CD4-positive, alpha-beta memory T cell (primary cell): Measurements from ENCODE around the gene SLC2A9. TPM values are rescaled to one million over a fixed set of nuclear protein-coding genes. Genes with fewer than 3 reads are reported as not detected.

ENCODE experiments used
- CTCF ChIA-PET: fragments of 350-600 bp; sonication (Branson Sonifier 250); formaldehyde crosslinking; loops from one replicate; lab custom pipeline; 2021; ENCODE audit warnings: inconsistent platforms; ENCODE audit not compliant: partially characterized antibody; lab: Charles Lee
- POLR2A ChIA-PET: fragments of 350-600 bp; sonication (Branson Sonifier 250); formaldehyde crosslinking; loops from one replicate; lab custom pipeline; 2021; ENCODE audit not compliant: partially characterized antibody; lab: Charles Lee
- DNase-seq, 5 donors: peaks; one replicate each; pipeline versions ENCODE4 v3.0.0 to v3.0.0-alpha.2; 2020 to 2022; ENCODE audit warnings: mixed read lengths in 1 of 5
- H3K27ac ChIP-seq: one replicate; pipeline ENCODE4 v1.7.0; 2013; ENCODE audit warnings: low read depth, low read length
- H3K27me3 ChIP-seq: 2 replicates; pipeline ENCODE4 v1.7.0; 2013; ENCODE audit warnings: mild to moderate bottlenecking, low read length, moderate library complexity; ENCODE audit not compliant: insufficient read depth
- H3K36me3 ChIP-seq: 2 replicates; pipeline ENCODE4 v1.7.0; 2013; ENCODE audit warnings: mild to moderate bottlenecking, low read length, moderate library complexity; ENCODE audit not compliant: insufficient read depth
- H3K4me1 ChIP-seq: 2 replicates; pipeline ENCODE4 v1.7.0; 2013; ENCODE audit warnings: mild to moderate bottlenecking, low read length, moderate library complexity; ENCODE audit not compliant: insufficient read depth
- H3K4me3 ChIP-seq, 2 donors: one replicate each; pipeline ENCODE4 v1.7.0; 2013; ENCODE audit warnings: low read length in 2 of 2, mild to moderate bottlenecking in 1 of 2
- H3K9me3 ChIP-seq, 2 donors: one replicate each; pipeline ENCODE4 v1.7.0; 2013; ENCODE audit warnings: low read length in 2 of 2, control low read depth in 1 of 2; ENCODE audit not compliant: control insufficient read depth in 1 of 2
- H3K27ac Mint-ChIP-seq, 7 donors: one replicate each; pipeline ENCODE4 v1.8.0; 2020 to 2021; ENCODE audit warnings: mixed read lengths in 7 of 7, mild to moderate bottlenecking in 6 of 7, inconsistent platforms in 3 of 7, moderate library complexity in 3 of 7
- H3K27me3 Mint-ChIP-seq, 2 donors: one replicate each; pipeline ENCODE4 v1.8.0; 2020 to 2021; ENCODE audit warnings: mixed read lengths in 2 of 2
- H3K36me3 Mint-ChIP-seq, 2 donors: one replicate each; pipeline ENCODE4 v1.8.0; 2020 to 2021; ENCODE audit warnings: mixed read lengths in 2 of 2, inconsistent platforms in 1 of 2, mild to moderate bottlenecking in 1 of 2
- H3K4me1 Mint-ChIP-seq, 4 donors: one replicate each; pipeline ENCODE4 v1.8.0; 2020 to 2021; ENCODE audit warnings: mixed read lengths in 4 of 4, mild to moderate bottlenecking in 1 of 4
- H3K4me3 Mint-ChIP-seq, 8 donors: one replicate each; pipeline ENCODE4 v1.8.0; 2020 to 2021; ENCODE audit warnings: mixed read lengths in 8 of 8, mild to moderate bottlenecking in 7 of 8, moderate library complexity in 6 of 8, inconsistent platforms in 3 of 8
- H3K9me3 Mint-ChIP-seq, 8 donors: one replicate each; pipeline ENCODE4 v1.8.0; 2020 to 2021; ENCODE audit warnings: mixed read lengths in 8 of 8, mild to moderate bottlenecking in 5 of 8, inconsistent platforms in 3 of 8, moderate library complexity in 1 of 8
- intact Hi-C: fragments of 100-400 bp; cut with micrococcal nuclease; formaldehyde crosslinking; loops from one replicate; pipeline ENCODE4 v1.15.1; 2023
- polyA plus RNA-seq, 2 donors: library from polyadenylated mRNA; unstranded; fragments of 300-500 nt; fragmentation: Illumina TruSeq; gene quantifications; one replicate each; pipeline ENCODE4 v1.2.3, GENCODE V29; 2021
- total RNA-seq, 2 experiments: library from RNA; stranded (reverse); gene quantifications; one replicate each; pipeline ENCODE4 v1.2.3, GENCODE V29; 2021

The SLC2A9 gene
- total and polyA plus RNA-seq, 4 experiments from 2014 or later = 0.43 to 2.4 (median 1.7) TPM

DNA sequence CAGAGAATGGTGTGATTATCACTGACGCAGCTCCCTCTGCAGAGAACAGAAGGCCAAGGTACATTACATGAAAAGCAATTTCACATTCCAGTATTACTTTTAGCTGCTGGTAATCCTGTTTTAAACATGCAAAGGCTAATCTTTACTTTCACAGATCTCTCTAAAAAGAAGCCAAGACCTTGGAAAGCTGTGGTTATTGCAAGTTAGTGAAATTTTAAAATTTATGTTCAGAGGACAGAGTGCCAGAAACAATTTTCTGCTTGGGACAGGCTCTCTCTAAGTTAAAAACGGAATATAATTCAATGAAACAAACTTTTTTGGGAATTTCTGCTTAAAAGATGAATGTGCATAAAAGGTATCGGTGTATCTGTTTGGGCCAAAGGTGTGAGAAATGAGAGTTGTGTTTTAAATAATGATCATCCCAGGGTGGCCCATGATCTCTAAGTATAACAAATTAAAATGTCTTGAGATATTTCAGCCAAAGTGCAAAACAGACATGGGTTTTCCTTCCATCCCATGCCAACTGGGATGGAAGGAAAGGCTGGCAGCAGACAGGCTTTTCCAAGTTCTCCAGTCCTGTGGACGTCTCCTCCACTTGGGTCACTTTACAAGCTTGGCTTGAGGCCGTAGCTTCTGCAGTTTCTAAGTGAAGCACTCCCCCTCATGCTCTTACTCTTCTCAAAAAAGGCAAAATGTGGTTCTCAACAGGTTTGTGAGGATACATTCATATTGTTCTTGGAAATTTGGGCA, 121.8 kb downstream of the SLC2A9 start:
- POLR2A ChIA-PET = no interaction called here

DNA sequence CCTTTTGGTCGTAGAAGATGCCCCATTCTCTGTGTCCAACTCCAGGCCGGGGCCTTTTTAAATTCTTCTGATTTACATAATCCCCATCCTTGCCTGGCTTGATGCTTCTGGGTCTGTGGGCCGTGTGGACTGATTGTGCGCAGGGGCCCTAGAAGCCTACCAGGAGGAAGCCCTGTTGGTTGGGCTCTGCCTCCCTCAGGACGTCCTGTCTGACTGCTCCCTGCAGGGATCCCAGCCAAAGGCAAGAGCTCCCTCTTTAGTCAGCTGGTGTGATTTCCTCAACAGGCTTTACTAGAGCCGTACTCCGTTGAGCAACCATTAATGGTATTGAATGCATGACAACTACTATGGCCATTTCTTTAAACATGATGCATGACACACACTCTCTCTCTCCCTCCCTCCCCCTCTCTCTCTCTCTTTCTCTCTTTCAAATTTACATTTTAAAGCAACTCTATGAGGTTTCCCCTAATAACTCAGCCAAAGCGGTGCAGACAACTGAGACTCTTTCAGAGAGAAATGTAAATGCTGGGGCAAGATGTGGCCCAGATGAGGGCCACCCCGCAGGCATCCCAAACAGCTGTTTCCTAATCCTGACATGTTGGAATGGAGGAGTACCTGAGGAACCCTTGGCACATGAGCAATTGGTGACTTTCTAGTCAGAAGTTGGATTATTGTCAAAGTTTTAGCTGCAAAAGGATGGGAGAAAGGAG, 122.5 kb downstream of the SLC2A9 start:
- no peak overlapping the region for H3K27ac ChIP-seq
- no peaks in the 10 kb centered on the region for H3K9me3 ChIP-seq
- Mint-ChIP-seq H3K4me1 (no peaks in the 10 kb centered on the region), H3K27ac (no peak overlapping the region), H3K9me3 (no peaks in the 10 kb centered on the region), H3K27me3 (peaks cover 3 to 8% of the 10 kb centered on the region in 2 donors), H3K4me3 (no peak overlapping the region), H3K36me3 (no peaks in the 10 kb centered on the region)
- no peak overlapping the region for H3K4me3 ChIP-seq
- H3K4me1 ChIP-seq = no peaks in the 10 kb centered on the region
- no peaks in the 10 kb centered on the region for H3K27me3 ChIP-seq
- POLR2A ChIA-PET = no interaction called here
- no peak for DNase-seq
- intact Hi-C loops = no loop called here
- CTCF ChIA-PET = interaction anchor here (1.1 kb wide), 1 partner anchor 8 kb away, joined by 3 read pairs; no protein-coding TSS in a partner anchor
- H3K36me3 ChIP-seq = no peaks in the 10 kb centered on the region

More for the DNA sequence above, 121.8 kb downstream of the SLC2A9 start:
- DNase-seq = no peak
- Histone ChIP-seq H3K9me3 (no peaks in the 10 kb centered on the region), H3K4me3 (no peak overlapping the region), H3K27me3 (no peaks in the 10 kb centered on the region), H3K36me3 (no peaks in the 10 kb centered on the region), H3K27ac (no peak overlapping the region), H3K4me1 (no peaks in the 10 kb centered on the region)
- Mint-ChIP-seq H3K27me3 (peaks cover 3 to 8% of the 10 kb centered on the region in 2 donors), H3K36me3 (no peaks in the 10 kb centered on the region), H3K4me3 (no peak overlapping the region), H3K4me1 (no peaks in the 10 kb centered on the region), H3K9me3 (peaks cover 0 to 2% (median 0%) of the 10 kb centered on the region in 8 donors), H3K27ac (no peak overlapping the region)
- intact Hi-C loops = no loop called here
- CTCF ChIA-PET = interaction anchor here (1.1 kb wide), 1 partner anchor 7 kb away, joined by 3 read pairs; no protein-coding TSS in a partner anchor

DNA sequence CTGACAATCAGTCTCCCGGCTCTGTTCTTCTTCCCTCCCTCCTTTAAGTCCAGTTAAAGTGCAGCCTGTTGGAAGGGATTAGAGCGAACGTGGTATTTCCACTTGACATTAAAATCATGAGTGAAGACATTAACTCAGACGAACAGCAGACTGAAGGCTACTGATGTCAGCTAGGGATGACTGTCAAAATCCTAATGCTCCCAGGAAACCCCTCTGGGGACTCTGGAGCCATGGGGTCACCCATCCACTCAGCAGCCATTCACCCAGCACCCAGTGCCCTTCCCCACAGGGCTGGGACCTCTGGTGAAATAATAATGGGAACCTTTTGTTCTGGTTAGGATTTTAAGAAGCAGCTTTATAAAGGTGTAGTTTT, 126.0 kb downstream of the SLC2A9 start:
- no peak overlapping the region for H3K27ac ChIP-seq
- H3K4me1 ChIP-seq = no peaks in the 10 kb centered on the region
- no peaks in the 10 kb centered on the region for H3K36me3 Mint-ChIP-seq
- POLR2A ChIA-PET = no interaction called here
- H3K36me3 ChIP-seq = no peaks in the 10 kb centered on the region
- CTCF ChIA-PET = no interaction called here
- no peaks in the 10 kb centered on the region for H3K9me3 ChIP-seq
- H3K27me3 ChIP-seq = no peaks in the 10 kb centered on the region
- intact Hi-C loops = no loop called here
- H3K9me3 Mint-ChIP-seq = no peaks in the 10 kb centered on the region
- H3K27me3 Mint-ChIP-seq = peaks cover 3 to 7% of the 10 kb centered on the region in 2 donors
- no peak overlapping the region for H3K27ac Mint-ChIP-seq
- no peak overlapping the region for H3K4me3 Mint-ChIP-seq
- H3K4me1 Mint-ChIP-seq = no peaks in the 10 kb centered on the region
- DNase-seq = no peak
- H3K4me3 ChIP-seq = no peak overlapping the region

DNA sequence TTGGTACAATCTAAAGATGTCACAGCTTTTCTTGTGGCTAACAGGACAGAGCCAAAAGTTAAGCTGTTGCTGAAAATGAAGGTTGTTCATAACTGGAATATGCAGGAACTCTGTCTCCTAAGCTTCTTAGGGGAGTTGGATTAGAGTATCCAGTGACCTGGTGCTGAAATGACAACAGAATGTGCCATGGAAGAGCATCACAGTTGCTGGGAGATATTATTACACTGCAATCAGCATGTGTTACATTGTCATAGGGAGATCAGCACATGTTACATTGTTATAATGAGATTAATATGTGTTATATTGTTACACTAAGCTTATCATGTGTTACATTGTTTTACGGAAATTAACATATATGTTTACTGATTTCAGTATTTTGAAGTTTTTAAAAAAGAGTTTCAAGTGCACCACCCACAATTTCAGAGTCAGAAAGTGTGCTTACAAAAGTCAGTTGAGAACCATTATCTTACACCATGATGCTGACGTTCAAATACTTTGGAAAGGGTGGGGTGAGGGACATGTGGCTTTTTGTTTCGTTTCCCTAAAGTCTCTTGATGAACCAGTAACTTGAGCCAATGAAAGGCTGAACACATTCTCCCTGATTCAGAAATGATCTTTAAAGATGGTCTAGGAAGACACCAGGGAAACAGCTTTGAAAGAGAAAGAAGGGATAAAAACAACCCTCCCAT, 126.5 kb downstream of the SLC2A9 start:
- CTCF ChIA-PET = no interaction called here
- intact Hi-C loops = no loop called here

DNA sequence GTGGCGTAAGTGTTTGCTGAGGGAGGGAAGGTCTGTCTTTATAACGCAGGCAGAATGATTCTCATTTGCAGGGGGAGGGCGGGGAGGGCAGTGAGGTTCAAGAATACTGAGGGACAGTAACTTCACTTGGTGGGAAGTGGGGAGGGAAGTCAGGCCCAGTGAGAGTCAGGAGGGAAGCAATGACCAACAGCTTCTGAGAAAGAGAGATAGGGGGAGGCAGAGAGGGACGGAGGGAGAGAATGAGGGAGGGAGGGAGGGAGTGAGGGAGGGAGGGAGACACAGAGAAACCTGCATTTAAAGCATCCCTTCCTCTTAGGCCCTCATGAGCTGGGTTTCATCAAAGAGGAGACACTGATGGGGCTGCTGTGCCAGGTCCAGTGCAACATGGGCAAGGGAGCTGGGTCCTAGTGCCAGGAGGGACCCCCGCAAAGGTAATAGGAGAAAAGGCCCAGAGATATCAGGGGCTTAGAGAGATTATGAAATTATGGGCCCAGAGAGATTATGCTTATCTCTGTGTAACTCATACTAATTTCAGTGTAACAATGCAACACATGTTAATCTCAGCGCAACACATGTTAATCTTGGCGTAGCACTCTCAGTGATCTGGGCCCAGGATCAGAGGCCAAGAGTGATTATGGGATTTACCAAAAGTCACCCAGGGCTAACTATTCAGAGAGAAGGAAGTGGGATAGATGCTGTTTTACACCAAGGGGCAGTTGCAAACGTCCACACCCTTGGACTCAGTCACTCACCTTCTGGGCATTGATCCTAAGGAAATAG, 127.8 kb downstream of the SLC2A9 start:
- H3K4me3 ChIP-seq = no peak overlapping the region
- H3K27ac ChIP-seq = no peak overlapping the region
- POLR2A ChIA-PET = no interaction called here
- DNase-seq = no peak
- H3K27me3 ChIP-seq = no peaks in the 10 kb centered on the region
- H3K36me3 ChIP-seq = no peaks in the 10 kb centered on the region
- Mint-ChIP-seq H3K9me3 (no peaks in the 10 kb centered on the region), H3K36me3 (no peaks in the 10 kb centered on the region), H3K27me3 (peaks cover 1 to 3% of the 10 kb centered on the region in 2 donors), H3K4me1 (no peaks in the 10 kb centered on the region), H3K4me3 (no peak overlapping the region), H3K27ac (no peak overlapping the region)
- intact Hi-C loops = no loop called here
- CTCF ChIA-PET = no interaction called here
- H3K4me1 ChIP-seq = no peaks in the 10 kb centered on the region
- H3K9me3 ChIP-seq = no peaks in the 10 kb centered on the region

More for the DNA sequence above, 126.5 kb downstream of the SLC2A9 start:
- Histone ChIP-seq H3K4me3 (no peak overlapping the region), H3K9me3 (no peaks in the 10 kb centered on the region), H3K36me3 (no peaks in the 10 kb centered on the region), H3K4me1 (no peaks in the 10 kb centered on the region), H3K27me3 (no peaks in the 10 kb centered on the region), H3K27ac (no peak overlapping the region)
- no peak for DNase-seq
- Mint-ChIP-seq H3K27me3 (peaks cover 1 to 3% of the 10 kb centered on the region in 2 donors), H3K4me3 (no peak overlapping the region), H3K9me3 (no peaks in the 10 kb centered on the region), H3K36me3 (no peaks in the 10 kb centered on the region), H3K4me1 (no peaks in the 10 kb centered on the region), H3K27ac (no peak overlapping the region)
- POLR2A ChIA-PET = no interaction called here

DNA sequence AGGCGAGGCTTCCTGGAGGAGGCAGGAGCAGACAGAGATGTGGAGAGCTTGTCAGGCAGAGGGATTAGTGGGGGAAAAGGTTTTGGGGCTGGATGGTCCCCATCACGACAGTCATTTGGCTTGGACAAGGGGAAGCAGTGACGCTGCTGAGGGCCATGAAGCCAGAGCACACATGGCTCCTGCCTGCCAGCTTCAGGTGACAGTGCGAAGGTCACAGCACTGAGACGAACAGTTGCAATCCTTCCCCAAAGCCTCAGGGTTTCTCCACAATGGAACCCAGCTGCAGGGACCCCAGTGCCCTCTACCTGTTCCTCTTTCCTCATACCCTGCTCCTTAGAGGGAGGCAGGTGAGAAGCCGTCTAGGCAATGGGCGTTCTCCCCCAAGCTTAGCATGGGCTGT, 129.6 kb downstream of the SLC2A9 start:
- Mint-ChIP-seq H3K4me3 (no peak overlapping the region), H3K27me3 (peaks cover 1 to 7% of the 10 kb centered on the region in 2 donors), H3K27ac (no peak overlapping the region), H3K9me3 (no peaks in the 10 kb centered on the region), H3K4me1 (no peaks in the 10 kb centered on the region), H3K36me3 (no peaks in the 10 kb centered on the region)
- intact Hi-C loops = no loop called here
- Histone ChIP-seq H3K27me3 (no peaks in the 10 kb centered on the region), H3K36me3 (no peaks in the 10 kb centered on the region), H3K9me3 (no peaks in the 10 kb centered on the region), H3K4me3 (no peak overlapping the region), H3K4me1 (no peaks in the 10 kb centered on the region), H3K27ac (no peak overlapping the region)
- no peak for DNase-seq
- POLR2A ChIA-PET = no interaction called here
- CTCF ChIA-PET = no interaction called here

DNA sequence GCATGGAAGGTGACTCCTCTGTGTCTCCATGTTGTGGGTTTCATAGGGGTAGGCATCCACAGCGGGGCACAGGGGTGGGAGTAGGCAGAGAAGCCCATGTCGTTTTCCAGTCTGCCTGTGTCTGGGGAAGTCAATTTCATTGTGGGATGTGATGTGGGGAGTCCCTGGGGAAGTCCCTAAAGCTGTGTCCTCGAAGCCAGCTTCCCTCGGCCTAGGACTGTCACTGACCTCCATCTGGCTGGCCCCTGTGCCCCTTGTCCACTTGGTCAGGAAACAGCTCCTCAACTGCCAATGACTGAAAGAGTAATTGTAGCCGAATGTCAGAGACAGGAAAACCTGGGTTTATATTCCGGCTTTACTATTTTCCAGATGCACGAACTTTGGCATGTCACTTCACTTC, 130.2 kb downstream of the SLC2A9 start:
- H3K4me3 Mint-ChIP-seq = no peak overlapping the region
- Histone ChIP-seq H3K36me3 (no peaks in the 10 kb centered on the region), H3K27me3 (no peaks in the 10 kb centered on the region), H3K27ac (no peak overlapping the region), H3K4me3 (no peak overlapping the region), H3K4me1 (no peaks in the 10 kb centered on the region), H3K9me3 (no peaks in the 10 kb centered on the region)
- H3K4me1 Mint-ChIP-seq = no peaks in the 10 kb centered on the region
- no peak for DNase-seq
- H3K27ac Mint-ChIP-seq = no peak overlapping the region
- H3K36me3 Mint-ChIP-seq = no peaks in the 10 kb centered on the region
- peaks cover 1 to 7% of the 10 kb centered on the region in 2 donors for H3K27me3 Mint-ChIP-seq
- CTCF ChIA-PET = no interaction called here
- intact Hi-C loops = no loop called here
- no peaks in the 10 kb centered on the region for H3K9me3 Mint-ChIP-seq
- POLR2A ChIA-PET = no interaction called here
